IPS DF 6.9 (cell line): ENCODE results near the gene FAM83D.
A peak's percentile ranks its signal among the peaks of the same experiment; 100 is the strongest.
"Not testable (repeated sequence)": the region's sequence is repeated elsewhere in the genome, so short reads cannot be mapped to it uniquely, and the experiment has no call there.

Experiments used
- DNase-seq: peaks from one replicate; pipeline ENCODE4 v3.0.0-alpha.2; 2013; ENCODE audit warnings: low read depth, low spot score
- H3K27ac ChIP-seq: one replicate; pipeline ENCODE4 v1.5.1; 2013; ENCODE audit warnings: low read length, control low read depth
- H3K27me3 ChIP-seq: 2 replicates; pipeline ENCODE4 v1.6.1; 2013; ENCODE audit warnings: mild to moderate bottlenecking, low read length; ENCODE audit not compliant: control insufficient read depth, insufficient read depth
- H3K36me3 ChIP-seq: 2 replicates; pipeline ENCODE4 v1.6.1; 2013; ENCODE audit warnings: low read length; ENCODE audit not compliant: control insufficient read depth, insufficient read depth
- H3K4me1 ChIP-seq: 2 replicates; pipeline ENCODE4 v1.6.1; 2013; ENCODE audit warnings: low read length; ENCODE audit not compliant: control insufficient read depth, insufficient read depth
- H3K4me3 ChIP-seq: 2 replicates; pipeline ENCODE4 v1.5.1; 2013; ENCODE audit warnings: mild to moderate bottlenecking, low read length
- H3K9me3 ChIP-seq: 2 replicates; pipeline ENCODE4 v1.6.1; 2013; ENCODE audit warnings: low read length, inconsistent platforms; ENCODE audit not compliant: control insufficient read depth, insufficient read depth
- WGBS: extraction: QIAGEN DNeasy Blood & Tissue Kit; methylation state at CpG from one replicate; pipeline ENCODE4 v1.1.7; 2013; ENCODE audit warnings: mixed read lengths, missing lambda C conversion rate; ENCODE audit not compliant: insufficient read length, insufficient coverage; 5-methylcytosine and 5-hydroxymethylcytosine counted together

The FAM83D gene

GRCh38 chr20:38952153-38952552 lies 25.9 kb downstream of the FAM83D start:
- H3K9me3 ChIP-seq: no peaks in the 10 kb centered on the region
- no peak overlapping the region for H3K4me3 ChIP-seq
- no CpG with 5 or more reads among the region's 6 CpGs for WGBS
- H3K27ac ChIP-seq: no peak overlapping the region
- no peaks in the 10 kb centered on the region for H3K4me1 ChIP-seq
- peaks cover 22% of the 10 kb centered on the region for H3K36me3 ChIP-seq
- DNase-seq: no peak
- no peaks in the 10 kb centered on the region for H3K27me3 ChIP-seq

- H3K36me3 ChIP-seq: peaks cover 14% of the 10 kb centered on the region
These were observed 27.6 kb downstream of the FAM83D start for GRCh38 chr20:38953630-38954340.

DNA sequence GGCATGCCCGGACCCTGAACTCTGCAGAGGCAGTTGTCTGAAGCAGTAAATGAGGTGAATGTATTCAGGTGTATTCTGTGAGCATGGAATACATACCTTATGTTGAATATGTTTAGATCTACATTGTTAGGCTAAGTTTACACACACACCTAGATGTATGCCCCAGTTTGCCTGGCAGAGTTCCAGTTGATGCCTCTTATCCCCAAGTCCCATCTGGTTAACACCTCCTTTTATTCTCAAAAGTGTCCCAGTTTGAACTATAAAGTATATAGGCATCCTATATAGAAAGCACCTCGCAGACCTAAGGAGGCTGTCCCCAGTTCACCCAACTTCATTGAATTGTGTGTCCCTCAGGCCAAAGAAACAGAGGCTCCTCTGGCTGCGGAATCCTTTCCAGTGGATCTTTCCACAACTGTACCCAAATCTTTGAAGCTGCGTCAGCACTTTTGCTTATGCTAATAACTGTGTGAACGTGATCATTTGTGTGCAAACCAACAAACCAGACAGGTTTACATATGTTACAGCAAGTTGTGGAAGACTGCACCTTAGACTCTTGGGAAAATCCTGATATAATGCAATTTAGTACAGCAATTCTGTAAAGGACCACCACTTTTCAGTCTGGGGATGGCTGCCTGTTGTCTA lies 31.1 kb downstream of the FAM83D start:
- H3K4me1 ChIP-seq: no peaks in the 10 kb centered on the region
- H3K4me3 ChIP-seq: no peak overlapping the region
- no CpG with 5 or more reads among the region's 5 CpGs for WGBS
- no peak for DNase-seq
- no peak overlapping the region for H3K27ac ChIP-seq
- H3K36me3 ChIP-seq: peaks cover under 1% of the 10 kb centered on the region; the same call in 1 of the 2 replicates
- no peaks in the 10 kb centered on the region for H3K27me3 ChIP-seq
- H3K9me3 ChIP-seq: no peaks in the 10 kb centered on the region

More at GRCh38 chr20:38953630-38954340, 27.6 kb downstream of the FAM83D start:
- WGBS: no CpG with 5 or more reads among the region's 8 CpGs
- no peak overlapping the region for H3K4me3 ChIP-seq
- no peaks in the 10 kb centered on the region for H3K4me1 ChIP-seq
- no peaks in the 10 kb centered on the region for H3K27me3 ChIP-seq
- H3K27ac ChIP-seq: no peak overlapping the region
- no peak for DNase-seq
- no peaks in the 10 kb centered on the region for H3K9me3 ChIP-seq

GRCh38 chr20:38957915-38958485 lies 31.8 kb downstream of the FAM83D start:
- no peak overlapping the region for H3K27ac ChIP-seq
- no peaks in the 10 kb centered on the region for H3K27me3 ChIP-seq
- H3K4me1 ChIP-seq: no peaks in the 10 kb centered on the region
- no peak for DNase-seq
- H3K9me3 ChIP-seq: no peaks in the 10 kb centered on the region
- WGBS: no CpG with 5 or more reads among the region's 8 CpGs
- no peaks in the 10 kb centered on the region for H3K36me3 ChIP-seq
- H3K4me3 ChIP-seq: no peak overlapping the region

- H3K4me3 ChIP-seq, H3K4me1 ChIP-seq, H3K27me3 ChIP-seq, H3K27ac ChIP-seq, DNase-seq, H3K9me3 ChIP-seq, H3K36me3 ChIP-seq: not testable (repeated sequence)
- WGBS: no CpG with 5 or more reads among the region's 9 CpGs
These were observed 34.0 kb downstream of the FAM83D start for GRCh38 chr20:38960187-38960687.

DNA sequence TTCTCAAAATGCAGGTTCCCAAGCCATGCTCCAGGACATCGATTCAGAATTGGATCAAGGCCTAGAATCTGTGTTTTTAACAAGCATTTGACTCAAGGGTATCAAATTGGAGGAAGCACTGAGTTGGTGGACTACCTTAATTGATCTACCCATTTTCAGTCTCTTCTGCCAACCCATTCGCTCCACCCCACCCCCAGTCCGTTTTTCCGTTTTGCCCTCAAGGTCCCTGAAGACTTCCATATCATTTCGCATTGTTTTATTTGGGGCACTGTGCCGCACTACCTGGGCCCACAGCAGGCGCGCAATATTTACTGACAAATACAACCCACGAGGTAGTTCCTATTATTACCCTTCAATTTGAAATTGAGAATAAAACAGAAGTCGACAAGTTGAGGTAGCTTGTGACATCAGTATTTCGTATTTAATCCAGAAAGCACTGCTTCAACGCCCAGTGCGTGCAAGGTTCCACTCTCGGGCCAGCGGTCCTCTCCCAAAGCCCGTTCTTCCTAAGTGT lies 35.4 kb downstream of the FAM83D start:
- no CpG with 5 or more reads among the region's 16 CpGs for WGBS
- no peak for DNase-seq
- H3K27ac ChIP-seq: no peak overlapping the region
- H3K36me3 ChIP-seq: no peaks in the 10 kb centered on the region
- no peaks in the 10 kb centered on the region for H3K4me1 ChIP-seq
- H3K9me3 ChIP-seq: no peaks in the 10 kb centered on the region
- H3K27me3 ChIP-seq: no peaks in the 10 kb centered on the region
- H3K4me3 ChIP-seq: peak overlapping the region; percentile 89; the same call in 1 of the 2 replicates

DNA sequence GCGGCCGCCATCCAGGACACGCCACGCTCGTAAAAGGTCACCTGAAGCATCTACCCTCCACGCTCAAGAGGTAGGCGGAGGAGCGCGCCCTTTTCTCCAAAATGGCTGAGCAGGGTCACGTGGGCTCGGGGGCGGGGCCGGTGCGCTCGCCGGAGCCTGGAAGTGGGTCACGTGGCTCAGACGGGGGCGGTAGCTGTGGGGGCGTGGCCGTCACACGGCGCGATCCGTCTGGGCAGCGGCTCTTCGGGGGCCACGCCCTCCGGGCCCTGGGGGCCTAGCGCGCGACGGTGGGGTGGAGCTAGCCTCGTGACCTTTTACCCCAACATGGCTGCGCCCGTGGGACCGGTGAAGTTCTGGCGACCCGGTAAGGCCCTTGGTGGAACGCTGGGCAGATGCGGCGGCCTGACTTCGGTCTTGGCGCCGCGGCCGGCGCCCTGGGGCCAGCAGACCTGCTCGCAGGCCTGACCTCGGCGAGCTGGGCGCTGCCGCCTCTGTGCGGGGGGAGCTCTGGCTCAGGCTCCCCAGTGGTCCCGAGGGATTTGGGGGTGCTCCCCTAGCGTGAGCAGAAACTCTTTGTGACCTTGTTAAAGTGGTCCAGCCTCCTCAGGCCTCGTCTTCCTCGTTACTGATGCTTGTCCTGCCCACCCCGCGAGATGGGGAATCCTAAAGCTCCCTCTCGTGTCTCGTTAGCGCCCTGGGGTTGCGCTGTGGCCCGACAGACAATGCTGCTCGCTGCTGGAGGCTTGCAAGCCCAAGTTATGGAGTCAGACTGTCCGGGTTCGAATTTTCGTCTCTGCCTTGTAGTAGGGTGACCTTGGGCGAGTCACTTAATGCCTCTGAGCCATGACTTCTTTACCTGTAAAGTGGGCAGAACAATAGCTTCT lies 36.1 kb downstream of the FAM83D start, which contains the start of gene DHX35:
Gene DHX35, plus strand, starts transcription at position 301 of the 884 bp plus-strand sequence. Its CDS starts 24 bp downstream, at position 325.
- H3K4me1 ChIP-seq: no peaks in the 10 kb centered on the region
- H3K36me3 ChIP-seq: no peaks in the 10 kb centered on the region
- H3K4me3 ChIP-seq: peak within 1 kb of the TSS; percentile 90
- DNase-seq: peak; percentile 97
- no peaks in the 10 kb centered on the region for H3K27me3 ChIP-seq
- H3K9me3 ChIP-seq: no peaks in the 10 kb centered on the region
- WGBS: no CpG with 5 or more reads among the region's 70 CpGs
- H3K27ac ChIP-seq: no peak within 1 kb of the TSS

GRCh38 chr20:38962928-38963401 lies 36.7 kb downstream of the FAM83D start:
- Histone ChIP-seq H3K9me3 (no peaks in the 10 kb centered on the region), H3K4me3 (peak overlapping the region; percentile 90; the same call in 1 of the 2 replicates), H3K27me3 (no peaks in the 10 kb centered on the region), H3K4me1 (no peaks in the 10 kb centered on the region), H3K27ac (no peak overlapping the region), H3K36me3 (no peaks in the 10 kb centered on the region)
- no peak for DNase-seq
- WGBS: no CpG with 5 or more reads among the region's 5 CpGs

GRCh38 chr20:38963745-38964144 lies 37.5 kb downstream of the FAM83D start:
- no peaks in the 10 kb centered on the region for H3K9me3 ChIP-seq
- DNase-seq: no peak
- H3K27ac ChIP-seq: no peak overlapping the region
- H3K36me3 ChIP-seq: no peaks in the 10 kb centered on the region
- no peaks in the 10 kb centered on the region for H3K4me1 ChIP-seq
- no peak overlapping the region for H3K4me3 ChIP-seq
- H3K27me3 ChIP-seq: no peaks in the 10 kb centered on the region

- DNase-seq: no peak
- Histone ChIP-seq H3K4me3 (no peak overlapping the region), H3K27me3 (no peaks in the 10 kb centered on the region), H3K9me3 (no peaks in the 10 kb centered on the region), H3K27ac (no peak overlapping the region), H3K36me3 (peaks cover 2% of the 10 kb centered on the region; the same call in 1 of the 2 replicates), H3K4me1 (no peaks in the 10 kb centered on the region)
These were observed 39.0 kb downstream of the FAM83D start for GRCh38 chr20:38965264-38965663.
